Stimulated activated CD8-positive, alpha-beta memory T cell treated with anti-CD3 and anti-CD28 coated beads, Interleukin-7, amount 100 ng/mL, for 48 hours (primary cell): ENCODE measurements around the gene ARL10.

Experiments used
- DNase-seq, 2 donors: peaks; one replicate each; pipeline ENCODE4 v3.0.0-alpha.2; 2020; ENCODE audit warnings: low read depth in 1 of 2; ENCODE audit errors: extremely low read depth in 1 of 2

ARL10 gene

GRCh38 chr5:176361437-176362232 is 3.7 kb upstream of the ARL10 start, which contains the start of gene KIAA1191:
KIAA1191 (minus strand) TSS chr5:176361764; CDS start chr5:176359508, 2,256 bp downstream.
- peak; percentile 83 to 93 for DNase-seq

GRCh38 chr5:176362233-176362490 is 3.1 kb upstream of the ARL10 start:
- DNase-seq: no peak

GRCh38 chr5:176364765-176365350 is 429 bp upstream of the ARL10 start:
- DNase-seq: no peak

- no peak for DNase-seq
These were observed 1.1 kb downstream of the ARL10 start for GRCh38 chr5:176366232-176366894.

GRCh38 chr5:176368726-176369125 is 3.4 kb downstream of the ARL10 start:
- DNase-seq: no peak

- no peak for DNase-seq
These were observed 4.8 kb downstream of the ARL10 start for GRCh38 chr5:176369934-176370711.

- no peak for DNase-seq
These were observed 6.6 kb downstream of the ARL10 start for GRCh38 chr5:176371621-176372539.

GRCh38 chr5:176373100-176373818 is 8.0 kb downstream of the ARL10 start:
- no peak for DNase-seq

- DNase-seq: no peak
These were observed 14.6 kb downstream of the ARL10 start for GRCh38 chr5:176379881-176380280.

- no peak for DNase-seq
These were observed 16.1 kb downstream of the ARL10 start for GRCh38 chr5:176381423-176381822.

- no peak for DNase-seq
These were observed 16.7 kb downstream of the ARL10 start for GRCh38 chr5:176381979-176382378.

- DNase-seq: no peak
These were observed 17.4 kb downstream of the ARL10 start for GRCh38 chr5:176382721-176383120.

- no peak for DNase-seq
These were observed 18.1 kb downstream of the ARL10 start for GRCh38 chr5:176383248-176383905.

GRCh38 chr5:176383961-176384360 is 18.7 kb downstream of the ARL10 start:
- no peak for DNase-seq

- no peak for DNase-seq
These were observed 19.2 kb downstream of the ARL10 start for GRCh38 chr5:176384366-176384930.

- DNase-seq: no peak
These were observed 19.7 kb downstream of the ARL10 start for GRCh38 chr5:176384991-176385390.

GRCh38 chr5:176386491-176386890 is 21.2 kb downstream of the ARL10 start:
- no peak for DNase-seq

- no peak for DNase-seq
These were observed 22.2 kb downstream of the ARL10 start for GRCh38 chr5:176387384-176387925.
